Suprapubic skin (tissue), 4 donors: ENCODE results near the gene HIVEP1. TPM values are rescaled to one million over a fixed set of nuclear protein-coding genes. Genes with fewer than 3 reads are reported as not detected.

ENCODE experiments used
- DNase-seq, 2 donors: peaks; one replicate each; pipeline ENCODE4 v3.0.0-alpha.2; 2019; ENCODE audit warnings: low spot score in 2 of 2
- H3K27ac ChIP-seq: fragments of 200-600 bp; sonication (generic); one replicate; pipeline ENCODE4 v1.5.1; 2019
- H3K27me3 ChIP-seq: fragments of 200-600 bp; sonication (generic); one replicate; pipeline ENCODE4 v1.5.1; 2019
- H3K36me3 ChIP-seq: fragments of 200-600 bp; sonication (generic); one replicate; pipeline ENCODE4 v1.5.1; 2019
- H3K4me1 ChIP-seq: fragments of 200-600 bp; sonication (generic); one replicate; pipeline ENCODE4 v1.5.1; 2019
- H3K4me3 ChIP-seq: fragments of 200-600 bp; sonication (generic); one replicate; pipeline ENCODE4 v1.5.1; 2019; ENCODE audit warnings: mild to moderate bottlenecking
- H3K9me3 ChIP-seq: fragments of 200-600 bp; sonication (generic); one replicate; pipeline ENCODE4 v1.5.1; 2019
- CTCF ChIP-seq, 2 donors: fragments of 200-600 bp in 1 of 2; fragments of 450-650 bp in 1 of 2; sonication (generic) in 1 of 2; IDR thresholded peaks; one replicate each; pipeline ENCODE4 v1.5.1; 2016 to 2019; ENCODE audit warnings: antibody characterized with exemption in 2 of 2, mild to moderate bottlenecking in 1 of 2, moderate library complexity in 1 of 2
- EP300 ChIP-seq: sonication (generic); formaldehyde crosslinking; IDR thresholded peaks from one replicate; pipeline ENCODE4 v1.6.1; 2017; ENCODE audit warnings: antibody characterized with exemption
- POLR2A ChIP-seq, 2 donors: fragments of 450-650 bp; IDR thresholded peaks; one replicate each; pipeline ENCODE4 v1.6.1; 2017; ENCODE audit warnings: antibody characterized with exemption in 2 of 2, mild to moderate bottlenecking in 2 of 2, moderate library complexity in 2 of 2
- POLR2AphosphoS5 ChIP-seq, 3 donors: sonication (generic); formaldehyde crosslinking; IDR thresholded peaks; one replicate each; pipeline ENCODE4 v1.6.1; 2017; ENCODE audit warnings: antibody characterized with exemption in 3 of 3
- WGBS: methylation state at CpG from one replicate; pipeline ENCODE4 v1.1.5; 2018; 5-methylcytosine and 5-hydroxymethylcytosine counted together
- total RNA-seq, 4 donors: library from RNA; depleted of rRNA; stranded (reverse); fragments of >200 nt; gene quantifications; one replicate each; pipeline ENCODE4 v1.1.0, GENCODE V29; 2016

The HIVEP1 gene
- total RNA-seq, 4 donors from 2014 or later, result 37.9 to 48.4 (median 43.9) TPM

GRCh38 chr6:12032783-12033573 lies 20.9 kb downstream of the HIVEP1 start:
- Histone ChIP-seq H3K4me1 (peaks cover 35% of the 10 kb centered on the region), H3K9me3 (no peaks in the 10 kb centered on the region), H3K4me3 (no peak overlapping the region), H3K27ac (no peak overlapping the region), H3K36me3 (peaks cover 3% of the 10 kb centered on the region), H3K27me3 (no peaks in the 10 kb centered on the region)
- DNase-seq, result no peak
- 73% methylated on average over 8 of the region's 8 CpGs for WGBS
- TF ChIP-seq POLR2A (IDR thresholded peaks at IDR 0.05), result no peak
- no peak for TF ChIP-seq CTCF (IDR thresholded peaks at IDR 0.05)
- no peak for TF ChIP-seq POLR2AphosphoS5 (IDR thresholded peaks at IDR 0.05)
- no peak for TF ChIP-seq EP300

- peak overlapping the region; percentile 2 for H3K27ac ChIP-seq
- WGBS, result 39% methylated on average over 4 of the region's 4 CpGs
Measured at GRCh38 chr6:12033770-12034169, 21.7 kb downstream of the HIVEP1 start.

GRCh38 chr6:12034349-12034748 lies 22.2 kb downstream of the HIVEP1 start:
- Histone ChIP-seq H3K27ac (peak overlapping the region; percentile 2), H3K9me3 (no peaks in the 10 kb centered on the region), H3K4me3 (no peak overlapping the region), H3K27me3 (no peaks in the 10 kb centered on the region), H3K36me3 (no peaks in the 10 kb centered on the region), H3K4me1 (peaks cover 35% of the 10 kb centered on the region)
- WGBS, result 56% methylated on average over 3 of the region's 3 CpGs
- TF ChIP-seq POLR2AphosphoS5 (IDR thresholded peaks at IDR 0.05), result no peak
- no peak for TF ChIP-seq EP300
- no peak for TF ChIP-seq CTCF (IDR thresholded peaks at IDR 0.05)
- no peak for TF ChIP-seq POLR2A (IDR thresholded peaks at IDR 0.05)
- DNase-seq, result no peak

More at GRCh38 chr6:12033770-12034169, 21.7 kb downstream of the HIVEP1 start:
- Histone ChIP-seq H3K27me3 (no peaks in the 10 kb centered on the region), H3K9me3 (no peaks in the 10 kb centered on the region), H3K36me3 (no peaks in the 10 kb centered on the region), H3K4me3 (no peak overlapping the region), H3K4me1 (peaks cover 35% of the 10 kb centered on the region)
- DNase-seq, result no peak
- TF ChIP-seq CTCF (IDR thresholded peaks at IDR 0.05) (no peak), POLR2A (IDR thresholded peaks at IDR 0.05) (no peak), EP300 (no peak), POLR2AphosphoS5 (IDR thresholded peaks at IDR 0.05) (no peak)

GRCh38 chr6:12034837-12035236 lies 22.7 kb downstream of the HIVEP1 start:
- H3K27ac ChIP-seq, result no peak overlapping the region
- peaks cover 35% of the 10 kb centered on the region for H3K4me1 ChIP-seq

More at GRCh38 chr6:12034837-12035236, 22.7 kb downstream of the HIVEP1 start:
- Histone ChIP-seq H3K36me3 (no peaks in the 10 kb centered on the region), H3K9me3 (no peaks in the 10 kb centered on the region), H3K4me3 (no peak overlapping the region), H3K27me3 (no peaks in the 10 kb centered on the region)
- WGBS, result 72% methylated on average over 5 of the region's 5 CpGs
- no peak for TF ChIP-seq POLR2AphosphoS5 (IDR thresholded peaks at IDR 0.05)
- no peak for TF ChIP-seq POLR2A (IDR thresholded peaks at IDR 0.05)
- TF ChIP-seq CTCF (IDR thresholded peaks at IDR 0.05), result no peak
- no peak for TF ChIP-seq EP300
- DNase-seq, result no peak
